HUES6 (cell line): ENCODE results near the gene SLC29A3.

ENCODE experiments used
- H3K27ac ChIP-seq: 2 replicates; pipeline ENCODE4 v1.7.0; 2013; ENCODE audit warnings: low read depth, mild to moderate bottlenecking, low read length, inconsistent platforms
- H3K27me3 ChIP-seq: 2 replicates; pipeline ENCODE4 v1.6.1; 2013; ENCODE audit warnings: low read length; ENCODE audit not compliant: control insufficient read depth, insufficient read depth
- H3K36me3 ChIP-seq: 2 replicates; pipeline ENCODE4 v1.6.1; 2013; ENCODE audit warnings: low read length; ENCODE audit not compliant: control insufficient read depth, insufficient read depth
- H3K4me1 ChIP-seq: 2 replicates; pipeline ENCODE4 v1.6.1; 2013; ENCODE audit warnings: low read length; ENCODE audit not compliant: control insufficient read depth, insufficient read depth
- H3K4me3 ChIP-seq: 2 replicates; pipeline ENCODE4 v1.5.1; 2013; ENCODE audit warnings: low read depth, low read length
- H3K9ac ChIP-seq: one replicate; pipeline ENCODE4 v1.6.1; 2013; ENCODE audit warnings: mild to moderate bottlenecking, low read length
- H3K9me3 ChIP-seq: 2 replicates; pipeline ENCODE4 v1.6.1; 2013; ENCODE audit warnings: low read depth, low read length; ENCODE audit not compliant: control insufficient read depth, insufficient read depth

The SLC29A3 gene

DNA sequence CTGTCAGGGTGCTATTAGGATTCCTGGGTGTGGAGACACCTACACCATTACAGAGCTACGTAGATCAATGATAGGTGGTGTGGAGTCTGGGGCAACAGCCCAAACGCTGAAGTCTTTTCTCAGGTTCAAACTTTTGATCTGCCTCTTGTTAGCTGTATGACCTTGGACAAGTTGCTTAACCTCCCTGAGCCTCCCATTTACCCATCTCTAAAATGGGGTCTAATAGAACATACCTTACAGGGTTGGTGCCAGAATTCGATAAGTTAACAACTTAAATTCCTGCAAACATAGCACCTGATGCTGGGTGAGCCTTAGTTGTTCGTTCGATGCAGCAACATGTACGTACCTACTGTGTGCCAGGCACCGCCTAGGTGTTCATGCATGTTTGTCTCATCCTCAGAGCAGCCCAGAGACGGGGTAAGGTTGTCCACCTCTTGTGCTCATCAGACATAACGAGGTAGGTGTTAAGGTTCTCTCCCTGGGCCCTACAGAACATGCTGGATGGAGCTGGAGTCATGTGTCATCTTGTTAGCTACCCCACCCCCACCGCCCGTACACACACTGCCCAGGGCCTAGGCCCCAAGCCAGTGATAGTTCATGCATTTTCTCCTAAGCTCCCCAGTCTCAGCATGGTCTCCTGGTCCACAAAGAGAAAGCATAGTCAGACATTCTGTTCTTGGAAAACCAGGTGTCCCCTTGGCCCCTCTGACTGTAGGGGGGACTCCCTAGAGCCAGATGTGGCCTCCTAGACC lies 41.0 kb upstream of the SLC29A3 start:
- H3K9ac ChIP-seq = no peak overlapping the region
- peaks cover 12% of the 10 kb centered on the region for H3K36me3 ChIP-seq
- no peaks in the 10 kb centered on the region for H3K9me3 ChIP-seq
- H3K27ac ChIP-seq = no peak overlapping the region
- peaks cover 20% of the 10 kb centered on the region for H3K4me1 ChIP-seq
- no peaks in the 10 kb centered on the region for H3K27me3 ChIP-seq
- H3K4me3 ChIP-seq = no peak overlapping the region

GRCh38 chr10:71278691-71279588 lies 40.1 kb upstream of the SLC29A3 start:
- peaks cover 18% of the 10 kb centered on the region for H3K36me3 ChIP-seq
- no peak overlapping the region for H3K27ac ChIP-seq
- no peaks in the 10 kb centered on the region for H3K9me3 ChIP-seq
- H3K4me1 ChIP-seq = peaks cover 20% of the 10 kb centered on the region
- no peak overlapping the region for H3K9ac ChIP-seq
- H3K27me3 ChIP-seq = no peaks in the 10 kb centered on the region
- no peak overlapping the region for H3K4me3 ChIP-seq

- peaks cover 20% of the 10 kb centered on the region for H3K4me1 ChIP-seq
- no peak overlapping the region for H3K27ac ChIP-seq
- H3K36me3 ChIP-seq = peaks cover 21% of the 10 kb centered on the region
- H3K9me3 ChIP-seq = no peaks in the 10 kb centered on the region
- H3K27me3 ChIP-seq = no peaks in the 10 kb centered on the region
- no peak overlapping the region for H3K9ac ChIP-seq
- no peak overlapping the region for H3K4me3 ChIP-seq
Observed at GRCh38 chr10:71279590-71280170, 39.4 kb upstream of the SLC29A3 start.

DNA sequence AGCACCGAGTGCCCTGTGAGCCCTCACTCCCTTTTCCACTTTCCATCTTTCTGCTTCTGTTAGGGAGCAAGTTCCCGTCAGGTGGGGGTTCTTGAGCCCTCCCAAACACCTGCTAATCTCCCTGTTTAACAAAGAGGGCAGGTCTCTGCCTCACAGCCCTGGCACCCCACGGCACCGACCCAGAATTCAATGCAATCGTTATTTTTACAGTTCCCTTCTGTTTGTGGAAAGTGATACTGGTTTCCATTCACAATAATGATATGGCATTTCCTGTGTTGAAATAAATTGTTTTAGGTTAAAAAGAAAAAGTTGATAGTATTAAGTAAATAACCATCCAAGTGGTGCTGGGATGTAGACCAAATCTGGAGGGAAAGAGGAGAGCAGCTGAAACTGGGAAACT lies 38.8 kb upstream of the SLC29A3 start:
- H3K27me3 ChIP-seq = no peaks in the 10 kb centered on the region
- H3K9ac ChIP-seq = no peak overlapping the region
- H3K9me3 ChIP-seq = no peaks in the 10 kb centered on the region
- peaks cover 20% of the 10 kb centered on the region for H3K4me1 ChIP-seq
- no peak overlapping the region for H3K27ac ChIP-seq
- H3K4me3 ChIP-seq = no peak overlapping the region
- H3K36me3 ChIP-seq = peaks cover 22% of the 10 kb centered on the region

GRCh38 chr10:71280825-71281224 lies 38.2 kb upstream of the SLC29A3 start:
- Histone ChIP-seq H3K4me1 (peaks cover 20% of the 10 kb centered on the region), H3K27me3 (no peaks in the 10 kb centered on the region), H3K4me3 (no peak overlapping the region), H3K9me3 (no peaks in the 10 kb centered on the region), H3K36me3 (peaks cover 28% of the 10 kb centered on the region), H3K9ac (no peak overlapping the region), H3K27ac (no peak overlapping the region)

GRCh38 chr10:71281646-71282322 lies 37.3 kb upstream of the SLC29A3 start:
- no peak overlapping the region for H3K4me3 ChIP-seq
- no peak overlapping the region for H3K9ac ChIP-seq
- H3K4me1 ChIP-seq = peaks cover 20% of the 10 kb centered on the region
- H3K27me3 ChIP-seq = no peaks in the 10 kb centered on the region
- H3K36me3 ChIP-seq = peaks cover 37% of the 10 kb centered on the region
- H3K27ac ChIP-seq = no peak overlapping the region
- no peaks in the 10 kb centered on the region for H3K9me3 ChIP-seq

GRCh38 chr10:71282323-71282680 lies 36.8 kb upstream of the SLC29A3 start:
- Histone ChIP-seq H3K36me3 (peaks cover 42% of the 10 kb centered on the region), H3K4me3 (no peak overlapping the region), H3K27me3 (no peaks in the 10 kb centered on the region), H3K4me1 (peaks cover 20% of the 10 kb centered on the region), H3K9ac (no peak overlapping the region), H3K9me3 (no peaks in the 10 kb centered on the region), H3K27ac (no peak overlapping the region)

GRCh38 chr10:71283410-71283809 lies 35.6 kb upstream of the SLC29A3 start:
- peaks cover 53% of the 10 kb centered on the region for H3K36me3 ChIP-seq
- no peaks in the 10 kb centered on the region for H3K9me3 ChIP-seq
- no peaks in the 10 kb centered on the region for H3K27me3 ChIP-seq
- no peak overlapping the region for H3K4me3 ChIP-seq
- H3K9ac ChIP-seq = no peak overlapping the region
- H3K27ac ChIP-seq = no peak overlapping the region
- H3K4me1 ChIP-seq = peaks cover 15% of the 10 kb centered on the region

- H3K9me3 ChIP-seq = no peaks in the 10 kb centered on the region
- H3K4me1 ChIP-seq = peaks cover 11% of the 10 kb centered on the region
- no peak overlapping the region for H3K9ac ChIP-seq
- H3K4me3 ChIP-seq = no peak overlapping the region
- no peaks in the 10 kb centered on the region for H3K27me3 ChIP-seq
- H3K27ac ChIP-seq = no peak overlapping the region
- H3K36me3 ChIP-seq = peaks cover 58% of the 10 kb centered on the region
Observed at GRCh38 chr10:71283876-71284275, 35.2 kb upstream of the SLC29A3 start.

- H3K9me3 ChIP-seq = no peaks in the 10 kb centered on the region
- no peak overlapping the region for H3K4me3 ChIP-seq
- H3K4me1 ChIP-seq = peaks cover 3% of the 10 kb centered on the region; the same call in 1 of the 2 replicates
- no peaks in the 10 kb centered on the region for H3K27me3 ChIP-seq
- H3K36me3 ChIP-seq = peaks cover 64% of the 10 kb centered on the region
- no peak overlapping the region for H3K9ac ChIP-seq
- H3K27ac ChIP-seq = no peak overlapping the region
Observed at GRCh38 chr10:71284544-71285179, 34.4 kb upstream of the SLC29A3 start.
